GM12878 (cell line): ENCODE results near the gene MBNL1. TPM values are rescaled to one million over a fixed set of nuclear protein-coding genes. Genes with fewer than 3 reads are reported as not detected.
A peak's percentile ranks its signal among the peaks of the same experiment; 100 is the strongest.

Experiments
- ATF7 ChIP-seq: fragments of 450-650 bp; IDR thresholded peaks from 2 replicates; pipeline ENCODE4 v1.6.1; 2016; ENCODE audit warnings: low read depth, mild to moderate bottlenecking
- CREB1 ChIP-seq: IDR thresholded peaks from 2 replicates; pipeline ENCODE4 v1.6.1; 2012; ENCODE audit warnings: low read depth, mild to moderate bottlenecking, inconsistent platforms
- CUX1 ChIP-seq: IDR thresholded peaks from 2 replicates; pipeline ENCODE4 v1.6.1; 2012; ENCODE audit warnings: improper control_type of control experiment, low read depth, low read length; ENCODE audit not compliant: insufficient replicate concordance
- EZH2 ChIP-seq: IDR thresholded peaks from 2 replicates; pipeline ENCODE4 v1.6.1; 2012; ENCODE audit warnings: low read depth, mild to moderate bottlenecking, control low read depth, inconsistent platforms, low read length, borderline replicate concordance; ENCODE audit not compliant: control insufficient read depth
- FOXK2 ChIP-seq: fragments of 450-650 bp; IDR thresholded peaks from 2 replicates; pipeline ENCODE4 v1.6.1; 2017; ENCODE audit warnings: mild to moderate bottlenecking, moderate library complexity
- GATAD2B ChIP-seq: fragments of 450-650 bp; conservative IDR thresholded peaks from 2 replicates; pipeline ENCODE4 v1.6.1; 2017; ENCODE audit warnings: low read depth, mild to moderate bottlenecking, moderate library complexity
- HSF1 ChIP-seq: fragments of 150-350 bp; IDR thresholded peaks from 2 replicates; pipeline ENCODE4 v1.6.1; 2014; ENCODE audit warnings: mild to moderate bottlenecking, low read depth, low read length
- IKZF1 ChIP-seq: fragments of 450-650 bp; conservative IDR thresholded peaks from 2 replicates; pipeline ENCODE4 v1.6.1; 2017; ENCODE audit warnings: antibody characterized with exemption, mild to moderate bottlenecking
- IRF5 ChIP-seq: fragments of 450-650 bp; IDR thresholded peaks from 2 replicates; pipeline ENCODE4 v1.6.1; 2017; ENCODE audit warnings: borderline replicate concordance
- KDM1A ChIP-seq: fragments of 200-600 bp; sonication (generic); IDR thresholded peaks from 2 replicates; pipeline ENCODE4 v1.6.1; 2016; ENCODE audit warnings: borderline replicate concordance
- MAX ChIP-seq: IDR thresholded peaks from 2 replicates; pipeline ENCODE4 v1.6.1; 2012; ENCODE audit warnings: low read depth, low read length, improper control_type of control experiment
- MEF2B ChIP-seq: fragments of 450-650 bp; IDR thresholded peaks from 2 replicates; pipeline ENCODE4 v1.6.1; 2018; ENCODE audit warnings: mild to moderate bottlenecking, moderate library complexity; ENCODE audit not compliant: partially characterized antibody, poor library complexity, severe bottlenecking
- MYC ChIP-seq: IDR thresholded peaks from 2 replicates; pipeline ENCODE4 v1.6.1; 2011; ENCODE audit warnings: mild to moderate bottlenecking, low read length, moderate library complexity, inconsistent platforms; ENCODE audit not compliant: insufficient read depth, insufficient replicate concordance, insufficient read length, severe bottlenecking
- NR2F1 ChIP-seq: fragments of 450-650 bp; conservative IDR thresholded peaks from 2 replicates; pipeline ENCODE4 v1.6.1; 2017; ENCODE audit warnings: mild to moderate bottlenecking
- PAX8 ChIP-seq: fragments of 450-650 bp; IDR thresholded peaks from 2 replicates; pipeline ENCODE4 v1.6.1; 2017; ENCODE audit warnings: mild to moderate bottlenecking, moderate library complexity
- POU2F2 ChIP-seq: IDR thresholded peaks from 3 replicates; pipeline ENCODE4 v1.6.1; 2011; ENCODE audit warnings: low read depth, mild to moderate bottlenecking, low read length, borderline replicate concordance
- RB1 ChIP-seq: fragments of 450-650 bp; formaldehyde crosslinking; IDR thresholded peaks from 2 replicates; pipeline ENCODE4 v1.6.1; 2017; ENCODE audit warnings: mild to moderate bottlenecking, borderline replicate concordance
- RFX5 ChIP-seq: IDR thresholded peaks from 2 replicates; pipeline ENCODE4 v1.6.1; 2011; ENCODE audit warnings: low read depth, low read length, improper control_type of control experiment
- SIN3A ChIP-seq: IDR thresholded peaks from 2 replicates; pipeline ENCODE4 v1.6.1; 2012; ENCODE audit warnings: low read depth, low read length, improper control_type of control experiment
- SREBF2 ChIP-seq: IDR thresholded peaks from 2 replicates; pipeline ENCODE4 v1.6.1; 2012; ENCODE audit warnings: mild to moderate bottlenecking, low read length
- TCF7 ChIP-seq: IDR thresholded peaks from 2 replicates; pipeline ENCODE4 v1.6.1; 2014; ENCODE audit warnings: antibody characterized with exemption, borderline replicate concordance
- ZBED1 ChIP-seq: IDR thresholded peaks from 2 replicates; pipeline ENCODE4 v1.6.1; 2016; ENCODE audit warnings: borderline replicate concordance
- polyA plus RNA-seq, 11 experiments: library from polyadenylated mRNA; depleted of rRNA in 4 of 11; unstranded in 6 of 11; stranded (reverse) in 5 of 11; fragments of >200 nt; fragmentation: Nextera tagmentation in 4 of 11; fragmentation: Illumina TruSeq in 1 of 11; extraction: Ambion mirVana in 4 of 11; extraction: Trizol in 1 of 11; gene quantifications; 1 replicate in 1 of 11; 2 replicates in 10 of 11; pipeline versions ENCODE4 v1.2.1 to v1.2.3, GENCODE V29; 2011 to 2016; ENCODE audit warnings: inconsistent platforms in 2 of 11, missing spikeins in 2 of 11, low read depth in 1 of 11
- total RNA-seq, 4 experiments: library from RNA; depleted of rRNA in 3 of 4; stranded (reverse); fragments of >200 nt in 3 of 4; fragmentation: Illumina TruSeq in 1 of 4; extraction: Trizol in 1 of 4; gene quantifications; 2 replicates each; pipeline versions ENCODE4 v1.2.1 to v1.2.3, GENCODE V29; 2013 to 2021

The MBNL1 gene
- total and polyA plus RNA-seq, 10 of the 15 experiments (the other 5 are each of a cell fraction or from before 2014, with no cell fraction given) = 59.6 to 337 (median 143) TPM

- TF ChIP-seq MAX = no peak
- 0 out of 2 replicates have a peak, but pooled peaks have one; percentile 56 for TF ChIP-seq GATAD2B
- no peak for TF ChIP-seq EZH2
- no peak; the same call in 1 of the 2 replicates for TF ChIP-seq RB1
- TF ChIP-seq ATF7 = peak; percentile 95
- peak; percentile 100 for TF ChIP-seq MEF2B
- TF ChIP-seq HSF1 = 0 out of 2 replicates have a peak, but pooled peaks have one; percentile 15
- no peak for TF ChIP-seq SIN3A
- no peak for TF ChIP-seq KDM1A
- no peak for TF ChIP-seq PAX8
- peak; percentile 98 for TF ChIP-seq IKZF1
- peak; percentile 96; the same call in 1 of the 2 replicates for TF ChIP-seq ZBED1
- TF ChIP-seq NR2F1 = peak; percentile 79
- peak; percentile 86 for TF ChIP-seq CUX1
- TF ChIP-seq SREBF2 = no peak
- TF ChIP-seq POU2F2 = peak; percentile 66; the same call in 2 of the 3 replicates
- no peak for TF ChIP-seq RFX5
- 0 out of 2 replicates have a peak, but pooled peaks have one; percentile 26 for TF ChIP-seq CREB1
- no peak for TF ChIP-seq IRF5
- no peak for TF ChIP-seq FOXK2
- TF ChIP-seq TCF7 = peak; percentile 77; the same call in 1 of the 2 replicates
- no peak for TF ChIP-seq MYC
Measured at GRCh38 chr3:152480282-152480953, 211.7 kb downstream of the MBNL1 start (continued).
